Testis (tissue), 3 donors: ENCODE measurements around the gene ZNF683. TPM values are rescaled to one million over a fixed set of nuclear protein-coding genes. Genes with fewer than 3 reads are reported as not detected.

ENCODE experiments used
- DNase-seq: peaks from one replicate; pipeline ENCODE4 v3.0.0-alpha.2; 2019
- H3K27ac ChIP-seq, 2 donors: fragments of 200-600 bp; sonication (generic); one replicate each; pipeline ENCODE4 v1.5.1; 2019
- H3K27me3 ChIP-seq: fragments of 200-600 bp; sonication (generic); one replicate; pipeline ENCODE4 v1.5.1; 2019
- H3K36me3 ChIP-seq: fragments of 200-600 bp; sonication (generic); one replicate; pipeline ENCODE4 v1.5.1; 2017; ENCODE audit warnings: low read depth; ENCODE audit errors: missing control alignments
- H3K4me1 ChIP-seq: fragments of 200-600 bp; sonication (generic); one replicate; pipeline ENCODE4 v1.5.1; 2019
- H3K4me3 ChIP-seq, 2 donors: fragments of 200-600 bp; sonication (generic); one replicate each; pipeline ENCODE4 v1.5.1; 2017 to 2019
- H3K9me3 ChIP-seq: fragments of 200-600 bp; sonication (generic); one replicate; pipeline ENCODE4 v1.5.1; 2017
- POLR2A ChIP-seq: fragments of 450-650 bp; IDR thresholded peaks from one replicate; pipeline ENCODE4 v1.6.1; 2017; ENCODE audit warnings: antibody characterized with exemption, mild to moderate bottlenecking, moderate library complexity
- WGBS, 2 donors: methylation state at CpG; one replicate each; pipeline ENCODE4 v1.1.5; 2018; 5-methylcytosine and 5-hydroxymethylcytosine counted together
- intact Hi-C: fragments of 100-400 bp; cut with DNase I; formaldehyde crosslinking; loops from one replicate; pipeline ENCODE4 v1.15.1; 2023; ENCODE audit warnings: low total_unique reads
- polyA plus RNA-seq: library from polyadenylated mRNA; stranded (reverse); fragments of 350-450 nt; fragmentation: Illumina TruSeq; extraction: RNeasy Lipid Tissue Mini Kit (QIAGEN cat#74804); gene quantifications from one replicate; pipeline ENCODE4 v1.2.3, GENCODE V29; 2014; ENCODE audit warnings: low read depth, low replicate concordance; ENCODE audit not compliant: insufficient read depth
- total RNA-seq, 2 donors: library from RNA; depleted of rRNA; stranded (reverse); fragments of >200 nt; gene quantifications; one replicate each; pipeline ENCODE4 v1.2.3, GENCODE V29; 2016

ZNF683 gene
- total and polyA plus RNA-seq, 3 donors from 2014 or later = 22.9 to 87.5 (median 63.9) TPM

- WGBS, 2 donors = 84 to 87% methylated on average over 8 of the region's 8 CpGs
Measured at GRCh38 chr1:26315874-26316850, 56.4 kb downstream of the ZNF683 start.

DNA sequence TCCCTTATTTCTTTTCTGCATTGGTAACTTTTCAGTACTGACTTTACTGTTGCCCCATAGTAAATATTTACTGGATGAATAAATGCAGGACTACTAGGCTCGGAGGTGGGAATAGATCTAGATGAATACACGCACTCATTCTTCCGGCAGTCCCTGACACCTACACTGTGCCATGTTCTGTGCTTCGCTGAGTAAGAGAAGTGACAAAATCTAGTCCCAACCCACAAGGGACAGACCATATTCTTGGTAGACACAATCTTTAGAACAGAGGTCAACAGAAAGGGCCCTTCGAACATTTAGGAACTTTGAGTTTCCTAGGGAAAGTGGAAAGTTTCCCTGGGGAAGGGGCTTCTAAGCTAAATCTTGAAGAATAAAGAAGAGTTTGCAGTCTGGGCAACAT is 58.0 kb downstream of the ZNF683 start:
- 95% methylated on average over 5 of the region's 5 CpGs for WGBS, 2 donors
- Histone ChIP-seq H3K27me3 (no peaks in the 10 kb centered on the region), H3K27ac (no peak overlapping the region), H3K9me3 (no peaks in the 10 kb centered on the region), H3K4me1 (no peaks in the 10 kb centered on the region), H3K4me3 (no peak overlapping the region), H3K36me3 (no peaks in the 10 kb centered on the region)
- intact Hi-C loops = no loop called here
- TF ChIP-seq POLR2A = no peak
- no peak for DNase-seq

More at GRCh38 chr1:26315874-26316850, 56.4 kb downstream of the ZNF683 start:
- no peak overlapping the region for H3K4me3 ChIP-seq
- no peak for TF ChIP-seq POLR2A
- H3K27me3 ChIP-seq = no peaks in the 10 kb centered on the region
- no peak for DNase-seq
- H3K9me3 ChIP-seq = no peaks in the 10 kb centered on the region
- H3K27ac ChIP-seq = no peak overlapping the region
- intact Hi-C loops = no loop called here
- no peaks in the 10 kb centered on the region for H3K36me3 ChIP-seq
- H3K4me1 ChIP-seq = no peaks in the 10 kb centered on the region

Other genes starting within 250 kb of the ZNF683 start
- gene FAM110D, start 213.7 kb downstream of the ZNF683 start, total RNA-seq = 1 to 10 TPM; 1.8 to 3.2 TPM
- 1.3 TPM for gene FAM110D, start 213.7 kb downstream of the ZNF683 start, polyA plus RNA-seq
- gene C1orf232, start 203.8 kb downstream of the ZNF683 start, total RNA-seq = not detected
- gene C1orf232, start 203.8 kb downstream of the ZNF683 start, polyA plus RNA-seq = not detected
- 10 to 100 TPM; 37.3 to 56.7 TPM for gene ZNF593, start 202.8 kb downstream of the ZNF683 start, total RNA-seq
- 22.8 TPM for gene ZNF593, start 202.8 kb downstream of the ZNF683 start, polyA plus RNA-seq
- 1 to 10 TPM in 1 of 2 donors, not detected in 1; 1.7 TPM for gene ZNF593OS, start 200.9 kb downstream of the ZNF683 start, total RNA-seq
- gene ZNF593OS, start 200.9 kb downstream of the ZNF683 start, polyA plus RNA-seq = 0.62 TPM
- gene CNKSR1, start 195.3 kb downstream of the ZNF683 start, total RNA-seq = 1 to 10 TPM; 7.6 to 9.6 TPM
- gene CNKSR1, start 195.3 kb downstream of the ZNF683 start, polyA plus RNA-seq = 2.7 TPM
- gene CATSPER4, start 182.1 kb downstream of the ZNF683 start, total RNA-seq = 1 to 10 TPM; 4.9 to 8.2 TPM
- gene CATSPER4, start 182.1 kb downstream of the ZNF683 start, polyA plus RNA-seq = 13.2 TPM
- 10 to 100 TPM; 52.1 to 61.8 TPM for gene CEP85, start 138.6 kb downstream of the ZNF683 start, total RNA-seq
- gene CEP85, start 138.6 kb downstream of the ZNF683 start, polyA plus RNA-seq = 82.5 TPM
- gene SH3BGRL3, start 92.7 kb downstream of the ZNF683 start, total RNA-seq = 10 to 100 TPM; 24.4 to 25.4 TPM
- gene SH3BGRL3, start 92.7 kb downstream of the ZNF683 start, polyA plus RNA-seq = 76.6 TPM
- gene UBXN11, start 66.1 kb downstream of the ZNF683 start, total RNA-seq = 10 to 100 TPM; 39.7 to 51.7 TPM
- 65.9 TPM for gene UBXN11, start 66.1 kb downstream of the ZNF683 start, polyA plus RNA-seq
- gene CD52, start 54.8 kb downstream of the ZNF683 start, total RNA-seq = 1 to 10 TPM in 1 of 2 donors, not detected in 1; 3.0 TPM
- 23.8 TPM for gene CD52, start 54.8 kb downstream of the ZNF683 start, polyA plus RNA-seq
- 1 to 10 TPM; 4.9 to 5.6 TPM for gene CRYBG2, start 18.6 kb downstream of the ZNF683 start, total RNA-seq
- gene CRYBG2, start 18.6 kb downstream of the ZNF683 start, polyA plus RNA-seq = 12.9 TPM
- 1 to 10 TPM; 1.5 to 3.9 TPM for gene LIN28A, start 38.1 kb upstream of the ZNF683 start, total RNA-seq
- 3.6 TPM for gene LIN28A, start 38.1 kb upstream of the ZNF683 start, polyA plus RNA-seq
- gene DHDDS, start 59.6 kb upstream of the ZNF683 start, total RNA-seq = 10 to 100 TPM; 54.8 to 60.7 TPM
- 31.5 TPM for gene DHDDS, start 59.6 kb upstream of the ZNF683 start, polyA plus RNA-seq
- gene HMGN2, start 99.7 kb upstream of the ZNF683 start, total RNA-seq = 100 to 1,000 TPM; 244 to 285 TPM
- 392 TPM for gene HMGN2, start 99.7 kb upstream of the ZNF683 start, polyA plus RNA-seq
- gene RPS6KA1, start 157.0 kb upstream of the ZNF683 start, total RNA-seq = 10 to 100 TPM; 14.9 to 24.2 TPM
- 15.6 TPM for gene RPS6KA1, start 157.0 kb upstream of the ZNF683 start, polyA plus RNA-seq